KG1 (cell line): ENCODE results near the gene ARHGEF7.
"Not testable (repeated sequence)": the region's sequence is repeated elsewhere in the genome, so short reads cannot be mapped to it uniquely, and the experiment has no call there.

Source experiments
- DNase-seq: peaks from one replicate; lab custom pipeline; 2025; lab: John Stamatoyannopoulos, UW

The ARHGEF7 gene

GRCh38 chr13:111115061-111115964 is at the start of gene ARHGEF7:
TSS of gene ARHGEF7 (plus strand) at chr13:111115310. CDS start at chr13:111115527, 217 bp downstream.
- DNase-seq = no peak

GRCh38 chr13:111065698-111066097 is 49.4 kb upstream of the ARHGEF7 start:
- no peak for DNase-seq

- no peak for DNase-seq
These were observed 48.6 kb upstream of the ARHGEF7 start for GRCh38 chr13:111066544-111066943.

- no peak for DNase-seq
These were observed 47.1 kb upstream of the ARHGEF7 start for GRCh38 chr13:111068009-111068350.

- not testable (repeated sequence) for DNase-seq
These were observed 44.0 kb upstream of the ARHGEF7 start for GRCh38 chr13:111071120-111071519.

GRCh38 chr13:111071526-111071925 is 43.6 kb upstream of the ARHGEF7 start:
- DNase-seq = not testable (repeated sequence)

- no peak for DNase-seq
These were observed 40.3 kb upstream of the ARHGEF7 start for GRCh38 chr13:111074826-111075225.

DNA sequence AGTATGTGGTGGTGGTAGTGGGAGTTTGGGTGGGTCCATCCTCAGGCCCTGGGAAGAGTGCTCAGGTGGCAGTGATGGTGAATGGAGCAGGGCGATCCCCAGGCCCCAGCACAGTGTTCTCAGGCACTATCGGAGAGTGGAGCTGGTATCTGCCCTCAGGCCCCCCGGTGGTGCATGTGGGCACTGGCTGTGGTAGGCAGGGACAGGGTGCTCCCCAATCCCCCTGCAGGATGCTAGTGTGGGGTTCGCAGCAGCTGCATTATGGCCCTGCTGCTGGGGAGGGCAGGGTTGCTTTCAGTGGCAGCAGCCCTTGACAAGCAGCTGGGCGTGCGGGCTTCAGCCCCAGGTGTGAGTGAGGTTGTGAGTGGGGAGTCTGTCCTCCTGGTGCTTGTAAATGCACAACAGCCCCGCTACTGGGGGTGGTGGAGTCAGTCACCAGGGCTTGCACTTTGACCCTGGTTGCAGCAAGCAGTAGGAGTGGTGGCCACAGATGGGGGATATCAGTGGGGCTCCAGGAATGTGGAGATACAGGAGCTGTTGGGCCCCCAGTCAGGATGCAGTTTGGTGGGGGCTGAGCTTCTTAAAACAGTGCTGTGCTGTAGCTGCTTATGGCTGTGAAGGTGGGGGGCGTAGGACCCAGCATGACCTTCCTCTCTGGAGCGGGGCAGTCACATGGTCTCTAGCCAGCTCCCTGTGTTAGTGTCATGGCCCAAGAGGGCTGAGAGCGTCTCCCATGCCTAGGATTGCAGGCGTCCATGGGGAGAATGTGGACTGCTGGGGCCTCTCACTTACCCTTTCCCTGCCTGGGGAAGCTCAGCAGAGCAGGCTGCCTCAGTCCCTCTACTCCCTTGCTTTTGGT is 38.7 kb upstream of the ARHGEF7 start:
- no peak for DNase-seq

GRCh38 chr13:111079375-111079774 is 35.7 kb upstream of the ARHGEF7 start:
- DNase-seq = no peak

DNA sequence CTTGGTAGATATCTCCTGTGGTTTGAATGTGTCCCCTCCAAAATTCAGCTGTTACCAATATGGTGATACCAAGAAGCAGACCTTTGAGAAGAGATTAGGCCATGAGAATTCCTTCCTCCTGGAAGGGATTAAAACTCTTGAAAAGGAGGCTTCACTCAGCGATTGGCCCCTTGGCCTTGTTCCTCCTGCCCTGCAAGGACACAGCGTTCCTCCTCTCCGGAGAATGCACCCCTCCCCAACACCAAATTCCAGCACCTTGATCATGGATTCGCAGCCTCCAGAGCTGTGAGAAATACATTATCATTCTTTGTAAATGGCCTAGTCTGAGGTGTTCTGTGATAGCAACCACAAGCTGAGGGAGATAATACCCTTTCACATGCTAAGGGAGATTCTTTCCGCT is 34.5 kb upstream of the ARHGEF7 start:
- DNase-seq = no peak

GRCh38 chr13:111082240-111082639 is 32.9 kb upstream of the ARHGEF7 start:
- DNase-seq = no peak

DNA sequence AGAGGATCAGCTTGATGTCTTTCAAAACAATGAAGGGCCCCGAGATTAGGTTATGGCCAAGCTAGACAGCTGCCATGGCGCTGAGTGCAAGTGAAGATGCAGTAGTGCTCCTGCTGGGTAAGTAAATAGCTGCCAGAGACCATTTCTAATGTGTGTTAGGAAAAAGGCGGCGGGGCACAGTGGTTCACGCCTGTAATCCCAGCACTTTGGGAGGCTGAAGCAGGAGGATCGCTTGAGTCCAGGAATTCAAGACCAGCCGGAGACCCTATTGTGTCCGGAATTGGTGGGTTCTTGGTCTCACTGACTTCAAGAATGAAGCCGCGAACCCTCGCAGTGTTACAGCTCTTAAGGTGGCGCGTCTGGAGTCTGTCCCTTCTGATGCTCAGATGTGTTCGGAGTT is 32.3 kb upstream of the ARHGEF7 start:
- not testable (repeated sequence) for DNase-seq

- DNase-seq = not testable (repeated sequence)
These were observed 31.4 kb upstream of the ARHGEF7 start for GRCh38 chr13:111083693-111084092.

DNA sequence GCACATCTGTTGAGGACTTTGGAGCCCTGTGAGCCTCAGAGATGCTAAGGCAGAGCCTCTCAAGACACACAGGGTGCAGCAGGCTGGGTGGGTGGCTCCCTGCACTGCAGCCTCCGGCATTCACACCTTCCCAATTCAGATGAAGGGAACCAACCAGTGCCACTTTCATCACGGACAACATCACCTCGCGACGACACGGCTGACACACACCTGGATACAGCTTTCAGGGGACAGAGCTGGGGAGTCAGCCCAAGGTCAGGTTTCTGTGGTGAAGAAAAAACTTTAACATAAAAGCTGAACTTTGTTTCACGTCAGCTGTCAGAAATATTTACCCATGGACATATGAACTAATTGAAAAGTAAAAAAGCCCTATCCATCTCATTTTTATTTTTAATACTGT is 24.9 kb upstream of the ARHGEF7 start:
- no peak for DNase-seq

GRCh38 chr13:111092685-111093084 is 22.4 kb upstream of the ARHGEF7 start:
- no peak for DNase-seq

DNA sequence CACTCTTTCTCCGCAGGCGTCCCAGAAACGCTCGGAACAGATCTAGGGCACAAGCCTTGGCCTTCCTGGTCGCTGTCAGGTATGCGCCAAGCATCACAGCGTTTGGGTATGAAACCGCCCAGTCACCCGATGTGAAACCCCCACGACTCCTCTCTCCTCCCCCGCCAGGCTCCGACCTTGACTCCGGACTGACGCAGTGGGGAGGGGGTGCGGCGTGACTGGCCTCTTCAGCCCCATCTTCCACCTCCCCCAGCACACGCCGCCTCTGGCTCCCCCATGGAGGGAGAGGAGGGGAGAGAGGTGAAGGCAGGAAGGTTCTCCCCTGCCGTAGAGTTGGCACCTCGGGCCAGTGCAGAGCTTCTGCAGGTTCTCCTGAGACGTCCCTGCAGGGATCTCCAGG is 22.0 kb upstream of the ARHGEF7 start:
- DNase-seq = no peak

DNA sequence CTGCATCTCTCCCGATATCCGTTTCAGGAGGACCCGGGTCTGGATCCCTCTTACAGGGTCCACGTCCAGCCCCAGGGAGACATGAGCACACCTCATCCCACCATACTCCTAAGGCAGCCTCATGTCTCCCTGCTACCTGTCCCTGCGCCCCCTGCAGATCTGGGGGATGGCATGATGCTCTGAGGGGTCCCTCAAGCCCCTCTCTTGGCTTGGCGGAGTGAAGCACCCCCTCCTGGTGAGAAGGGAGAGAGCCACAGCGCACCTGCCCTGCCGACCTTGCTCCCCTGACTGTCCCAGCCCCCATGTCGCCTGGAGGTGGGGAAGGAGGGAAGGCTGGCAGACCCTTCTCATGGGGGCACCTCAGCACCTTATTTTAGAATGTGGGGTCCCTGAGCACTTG is 21.5 kb upstream of the ARHGEF7 start:
- no peak for DNase-seq

- DNase-seq = no peak
These were observed 19.9 kb upstream of the ARHGEF7 start for GRCh38 chr13:111095031-111095840.

GRCh38 chr13:111095911-111096501 is 19.1 kb upstream of the ARHGEF7 start:
- no peak for DNase-seq

- DNase-seq = no peak
These were observed 15.8 kb upstream of the ARHGEF7 start for GRCh38 chr13:111099290-111099689.

DNA sequence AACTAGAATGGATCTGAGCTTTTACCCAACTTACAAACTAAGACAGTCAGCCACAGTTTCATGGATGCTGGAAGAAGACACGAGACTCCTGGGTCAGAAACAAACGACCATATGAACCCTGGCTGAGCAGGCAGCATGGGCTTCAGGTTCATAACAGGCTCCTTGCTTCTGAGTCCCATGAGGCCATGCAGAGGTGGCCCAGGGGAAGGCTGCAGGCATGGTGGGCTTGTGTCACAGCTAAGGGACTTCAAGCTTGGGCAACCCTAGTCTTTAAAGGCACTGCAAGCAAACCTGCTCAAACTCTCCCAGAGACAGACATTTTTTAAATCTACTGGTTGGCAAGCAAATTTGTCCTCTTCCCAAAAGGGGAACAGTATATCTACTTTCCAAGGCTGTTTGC is 5.1 kb upstream of the ARHGEF7 start:
- DNase-seq = no peak
